Measurements from ENCODE around the gene RNU6-9. TPM values are rescaled to one million over a fixed set of nuclear protein-coding genes. Genes with fewer than 3 reads are reported as not detected.
A peak's percentile ranks its signal among the peaks of the same experiment; 100 is the strongest.

The RNU6-9 gene
- total and polyA plus RNA-seq, 2 of the 13 experiments (the other 11 are each of a cell fraction or from before 2014, with no cell fraction given): under 0.01 TPM; not detected in 1

DNA sequence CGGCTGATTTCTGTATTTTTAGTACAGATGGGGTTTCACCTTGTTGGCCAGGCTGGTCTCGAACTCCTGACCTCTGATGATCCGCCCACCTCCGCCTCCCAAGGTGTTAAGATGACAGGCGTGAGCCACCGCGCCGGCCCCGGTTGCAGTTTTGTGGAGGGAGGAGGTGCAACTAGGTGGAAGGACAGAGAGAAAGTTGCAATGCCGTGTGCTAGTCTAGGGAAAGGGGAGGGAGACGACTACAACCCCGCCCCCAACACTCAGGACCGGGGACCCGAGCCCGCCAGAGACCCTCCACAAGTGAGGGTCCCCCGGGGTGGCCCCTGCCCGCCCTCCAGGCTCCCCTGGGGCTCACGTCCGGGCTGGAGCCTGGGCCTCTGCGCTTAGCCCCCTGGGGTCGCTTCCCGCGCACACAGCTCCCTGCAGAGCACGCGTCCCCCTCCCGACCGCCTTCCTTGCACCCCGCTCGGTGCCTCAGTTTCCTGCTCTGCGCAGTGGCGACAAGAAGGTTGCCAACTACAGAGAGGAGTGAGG, 31.3 kb downstream of the RNU6-9 start (continued):
- no peak for TF ChIP-seq ZBTB7B (CRISPR knock-in tag; IDR thresholded peaks at IDR 0.05)
- TF ChIP-seq, protein P1, sequence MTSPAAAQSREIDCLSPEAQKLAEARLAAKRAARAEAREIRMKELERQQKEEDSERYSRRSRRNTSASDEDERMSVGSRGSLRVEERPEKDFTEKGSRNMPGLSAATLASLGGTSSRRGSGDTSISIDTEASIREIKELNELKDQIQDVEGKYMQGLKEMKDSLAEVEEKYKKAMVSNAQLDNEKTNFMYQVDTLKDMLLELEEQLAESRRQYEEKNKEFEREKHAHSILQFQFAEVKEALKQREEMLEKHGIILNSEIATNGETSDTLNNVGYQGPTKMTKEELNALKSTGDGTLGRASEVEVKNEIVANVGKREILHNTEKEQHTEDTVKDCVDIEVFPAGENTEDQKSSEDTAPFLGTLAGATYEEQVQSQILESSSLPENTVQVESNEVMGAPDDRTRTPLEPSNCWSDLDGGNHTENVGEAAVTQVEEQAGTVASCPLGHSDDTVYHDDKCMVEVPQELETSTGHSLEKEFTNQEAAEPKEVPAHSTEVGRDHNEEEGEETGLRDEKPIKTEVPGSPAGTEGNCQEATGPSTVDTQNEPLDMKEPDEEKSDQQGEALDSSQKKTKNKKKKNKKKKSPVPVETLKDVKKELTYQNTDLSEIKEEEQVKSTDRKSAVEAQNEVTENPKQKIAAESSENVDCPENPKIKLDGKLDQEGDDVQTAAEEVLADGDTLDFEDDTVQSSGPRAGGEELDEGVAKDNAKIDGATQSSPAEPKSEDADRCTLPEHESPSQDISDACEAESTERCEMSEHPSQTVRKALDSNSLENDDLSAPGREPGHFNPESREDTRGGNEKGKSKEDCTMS (CRISPR knock-in tag; conservative IDR thresholded peaks at IDR 0.05): no peak
- peak; percentile 51; the same call in 1 of the 2 replicates for TF ChIP-seq GLI4 (CRISPR knock-in tag; IDR thresholded peaks at IDR 0.05; ENCODE audit: borderline replicate concordance)
- TF ChIP-seq ZNF570 (CRISPR knock-in tag; IDR thresholded peaks at IDR 0.05; ENCODE audit: borderline replicate concordance): no peak
- TF ChIP-seq ERF (CRISPR knock-in tag; IDR thresholded peaks at IDR 0.05): no peak
- TF ChIP-seq, protein P2, sequence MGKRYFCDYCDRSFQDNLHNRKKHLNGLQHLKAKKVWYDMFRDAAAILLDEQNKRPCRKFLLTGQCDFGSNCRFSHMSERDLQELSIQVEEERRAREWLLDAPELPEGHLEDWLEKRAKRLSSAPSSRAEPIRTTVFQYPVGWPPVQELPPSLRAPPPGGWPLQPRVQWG (CRISPR knock-in tag; IDR thresholded peaks at IDR 0.05; ENCODE audit: borderline replicate concordance, low read depth): no peak
- TF ChIP-seq ZKSCAN8 (CRISPR knock-in tag; IDR thresholded peaks at IDR 0.05; ENCODE audit: borderline replicate concordance): no peak
- no peak for TF ChIP-seq PHF20 (CRISPR knock-in tag; IDR thresholded peaks at IDR 0.05)
- TF ChIP-seq MIER2 (CRISPR knock-in tag; IDR thresholded peaks at IDR 0.05): no peak
- no peak for TF ChIP-seq KLF9 (CRISPR knock-in tag; IDR thresholded peaks at IDR 0.05; ENCODE audit: low read depth)
- no peak for TF ChIP-seq PCBP2 (optimal IDR thresholded peaks at IDR 0.05; ENCODE audit: low read depth, low read length, poor library complexity, severe bottlenecking)
- no peak for TF ChIP-seq PAWR (CRISPR knock-in tag; IDR thresholded peaks at IDR 0.05; ENCODE audit: borderline replicate concordance)
- TF ChIP-seq HNF4A (CRISPR knock-in tag; IDR thresholded peaks at IDR 0.05): no peak
- TF ChIP-seq, protein P3, sequence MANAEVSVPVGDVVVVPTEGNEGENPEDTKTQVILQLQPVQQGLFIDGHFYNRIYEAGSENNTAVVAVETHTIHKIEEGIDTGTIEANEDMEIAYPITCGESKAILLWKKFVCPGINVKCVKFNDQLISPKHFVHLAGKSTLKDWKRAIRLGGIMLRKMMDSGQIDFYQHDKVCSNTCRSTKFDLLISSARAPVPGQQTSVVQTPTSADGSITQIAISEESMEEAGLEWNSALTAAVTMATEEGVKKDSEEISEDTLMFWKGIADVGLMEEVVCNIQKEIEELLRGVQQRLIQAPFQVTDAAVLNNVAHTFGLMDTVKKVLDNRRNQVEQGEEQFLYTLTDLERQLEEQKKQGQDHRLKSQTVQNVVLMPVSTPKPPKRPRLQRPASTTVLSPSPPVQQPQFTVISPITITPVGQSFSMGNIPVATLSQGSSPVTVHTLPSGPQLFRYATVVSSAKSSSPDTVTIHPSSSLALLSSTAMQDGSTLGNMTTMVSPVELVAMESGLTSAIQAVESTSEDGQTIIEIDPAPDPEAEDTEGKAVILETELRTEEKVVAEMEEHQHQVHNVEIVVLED (CRISPR knock-in tag; IDR thresholded peaks at IDR 0.05; ENCODE audit: borderline replicate concordance): no peak
- TF ChIP-seq KDM3A (CRISPR knock-in tag; IDR thresholded peaks at IDR 0.05; ENCODE audit: low read depth): 0 out of 2 replicates have a peak, but pooled peaks have one; percentile 34
- no peak for TF ChIP-seq ZFP1 (CRISPR knock-in tag; IDR thresholded peaks at IDR 0.05)
- TF ChIP-seq, protein P4, sequence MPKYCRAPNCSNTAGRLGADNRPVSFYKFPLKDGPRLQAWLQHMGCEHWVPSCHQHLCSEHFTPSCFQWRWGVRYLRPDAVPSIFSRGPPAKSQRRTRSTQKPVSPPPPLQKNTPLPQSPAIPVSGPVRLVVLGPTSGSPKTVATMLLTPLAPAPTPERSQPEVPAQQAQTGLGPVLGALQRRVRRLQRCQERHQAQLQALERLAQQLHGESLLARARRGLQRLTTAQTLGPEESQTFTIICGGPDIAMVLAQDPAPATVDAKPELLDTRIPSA (CRISPR knock-in tag; IDR thresholded peaks at IDR 0.05; ENCODE audit: borderline replicate concordance): no peak
- TF ChIP-seq, protein P5, sequence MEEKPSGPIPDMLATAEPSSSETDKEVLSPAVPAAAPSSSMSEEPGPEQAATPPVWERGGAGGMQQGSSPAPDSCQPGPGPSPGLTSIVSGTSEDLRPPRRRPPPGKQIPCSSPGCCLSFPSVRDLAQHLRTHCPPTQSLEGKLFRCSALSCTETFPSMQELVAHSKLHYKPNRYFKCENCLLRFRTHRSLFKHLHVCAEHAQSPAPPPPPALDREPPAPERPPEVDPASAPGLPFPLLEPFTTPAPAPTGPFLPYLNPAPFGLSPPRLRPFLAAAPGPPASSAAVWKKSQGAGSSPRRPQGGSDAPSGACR (CRISPR knock-in tag; IDR thresholded peaks at IDR 0.05): no peak
- no peak for TF ChIP-seq ZNF569 (CRISPR knock-in tag; IDR thresholded peaks at IDR 0.05; ENCODE audit: borderline replicate concordance)
- TF ChIP-seq SOX13 (IDR thresholded peaks at IDR 0.05): no peak
- TF ChIP-seq SOX13 (CRISPR knock-in tag; conservative IDR thresholded peaks at IDR 0.05 in 1 of 2, IDR thresholded peaks at IDR 0.05 in 1 of 2): no peak
- no peak for TF ChIP-seq ZNF678 (CRISPR knock-in tag; IDR thresholded peaks at IDR 0.05)
- no peak for TF ChIP-seq DNMT1 (CRISPR knock-in tag; IDR thresholded peaks at IDR 0.05)
- TF ChIP-seq, protein P6, sequence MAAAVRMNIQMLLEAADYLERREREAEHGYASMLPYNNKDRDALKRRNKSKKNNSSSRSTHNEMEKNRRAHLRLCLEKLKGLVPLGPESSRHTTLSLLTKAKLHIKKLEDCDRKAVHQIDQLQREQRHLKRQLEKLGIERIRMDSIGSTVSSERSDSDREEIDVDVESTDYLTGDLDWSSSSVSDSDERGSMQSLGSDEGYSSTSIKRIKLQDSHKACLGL (CRISPR knock-in tag; IDR thresholded peaks at IDR 0.05): 0 out of 2 replicates have a peak, but pooled peaks have one; percentile 76

All from HepG2 (cell line).